Endothelial cell of umbilical vein (primary cell): ENCODE data around the gene KHK. TPM values are rescaled to one million over a fixed set of nuclear protein-coding genes. Genes with fewer than 3 reads are reported as not detected.

Experiments used
- BruUV-seq: library from RNA; stranded (reverse); fragments of 400-500 nt; replicated peaks from 2 replicates; lab custom pipeline; 2021; lab: Mats Ljungman, UMichigan
- CTCF ChIA-PET: fragments of 300-600, 350-600 bp; sonication (Branson Sonifier 250); formaldehyde crosslinking; loops from one replicate; lab custom pipeline; 2021; ENCODE audit warnings: antibody characterized with exemption, inconsistent platforms; lab: Charles Lee
- POLR2A ChIA-PET: fragments of 300-600, 350-600 bp; sonication (Branson Sonifier 250); formaldehyde crosslinking; loops from one replicate; lab custom pipeline; 2021; ENCODE audit warnings: antibody characterized with exemption, inconsistent platforms; lab: Charles Lee
- DNase-seq: peaks from one replicate; pipeline ENCODE4 v3.0.0-alpha.2; 2011; ENCODE audit warnings: low read depth, low spot score
- FAIRE-seq: peaks from 2 replicates; lab custom pipeline; 2011; peaks lifted over from hg19 to GRCh38; lab: Jason Lieb, UNC
- H2AFZ ChIP-seq: 2 replicates; pipeline ENCODE4 v1.6.0; 2012; ENCODE audit warnings: low read depth, low read length, control low read depth, inconsistent platforms
- H3K27ac ChIP-seq: 2 replicates; pipeline ENCODE4 v1.5.1; 2011; ENCODE audit warnings: low read depth, mild to moderate bottlenecking, control low read depth, low read length, moderate library complexity; ENCODE audit not compliant: insufficient read depth
- H3K27me3 ChIP-seq, 2 experiments: 2 replicates each; pipeline versions ENCODE4 v1.6.0 to v1.6.1; 2011; ENCODE audit warnings: low read length in 2 of 2, mixed read lengths in 1 of 2; ENCODE audit not compliant: control insufficient read depth in 2 of 2, insufficient read depth in 2 of 2
- H3K36me3 ChIP-seq, 2 experiments: 2 replicates in 1 of 2; 3 replicates in 1 of 2; pipeline ENCODE4 v1.5.1; 2011; ENCODE audit warnings: low read length in 2 of 2, mild to moderate bottlenecking in 1 of 2, moderate library complexity in 1 of 2; ENCODE audit not compliant: control insufficient read depth in 2 of 2, insufficient read depth in 2 of 2; ENCODE audit errors: extremely low read depth in 1 of 2
- H3K4me1 ChIP-seq: 3 replicates; pipeline ENCODE4 v1.5.1; 2011; ENCODE audit warnings: mild to moderate bottlenecking, low read length; ENCODE audit not compliant: control insufficient read depth, insufficient read depth; ENCODE audit errors: extremely low read depth
- H3K4me2 ChIP-seq: 2 replicates; pipeline ENCODE4 v1.6.1; 2011; ENCODE audit warnings: low read length, control low read depth, mixed read lengths; ENCODE audit not compliant: insufficient read depth
- H3K4me3 ChIP-seq, 3 experiments: fragments of 200-600 bp in 1 of 3; sonication (generic), shearing (Covaris generic) in 1 of 3; replicated peaks in 1 of 3; 2 replicates each; pipeline ENCODE4 v1.5.1; 2011 to 2016; ENCODE audit warnings: control low read depth in 3 of 3, low read length in 3 of 3, mild to moderate bottlenecking in 2 of 3, inconsistent platforms in 1 of 3, low read depth in 1 of 3, moderate library complexity in 1 of 3; ENCODE audit not compliant: insufficient read depth in 1 of 3
- H3K79me2 ChIP-seq: 2 replicates; pipeline ENCODE4 v1.6.0; 2012; ENCODE audit warnings: low read length, inconsistent platforms; ENCODE audit not compliant: control insufficient read depth, insufficient read depth
- H3K9ac ChIP-seq: replicated peaks from 2 replicates; pipeline ENCODE3; 2011; ENCODE audit warnings: low read length, control low read depth; ENCODE audit not compliant: insufficient read depth; ENCODE audit errors: extremely low read depth
- H3K9me1 ChIP-seq: replicated peaks from 3 replicates; pipeline ENCODE4 v1.6.0; 2011; ENCODE audit warnings: mild to moderate bottlenecking, low read length; ENCODE audit not compliant: control insufficient read depth, insufficient read depth; ENCODE audit errors: extremely low read depth
- H3K9me3 ChIP-seq: replicated peaks from 2 replicates; pipeline ENCODE4 v1.5.1; 2012; ENCODE audit warnings: low read length, inconsistent platforms; ENCODE audit not compliant: control insufficient read depth, insufficient read depth
- H4K20me1 ChIP-seq: replicated peaks from 2 replicates; pipeline ENCODE3; 2011; ENCODE audit warnings: mild to moderate bottlenecking, low read length; ENCODE audit not compliant: control insufficient read depth, insufficient read depth; ENCODE audit errors: extremely low read depth
- EZH2 ChIP-seq: IDR thresholded peaks from 2 replicates; pipeline ENCODE4 v1.6.1; 2012; ENCODE audit warnings: borderline replicate concordance, low read depth, mild to moderate bottlenecking, moderate library complexity, low read length, inconsistent platforms; ENCODE audit not compliant: severe bottlenecking
- FOS ChIP-seq: IDR thresholded peaks from 2 replicates; pipeline ENCODE4 v1.6.1; 2011; ENCODE audit warnings: mild to moderate bottlenecking, low read length, moderate library complexity, borderline replicate concordance; ENCODE audit not compliant: insufficient read depth
- GATA2 ChIP-seq: IDR thresholded peaks from 2 replicates; pipeline ENCODE4 v1.7.0; 2011; ENCODE audit warnings: low read depth, mild to moderate bottlenecking, moderate library complexity, mixed read lengths, low read length; ENCODE audit not compliant: insufficient read length, insufficient read depth
- JUN ChIP-seq: IDR thresholded peaks from 2 replicates; pipeline ENCODE4 v1.6.1; 2011; ENCODE audit warnings: borderline replicate concordance, low read depth; ENCODE audit not compliant: insufficient read length, insufficient read depth
- MYC ChIP-seq: IDR thresholded peaks from one replicate; pipeline ENCODE4 v1.6.1; 2011; ENCODE audit warnings: mild to moderate bottlenecking, low read depth, low read length
- POLR2A ChIP-seq: IDR thresholded peaks from 2 replicates; pipeline ENCODE4 v1.6.1; 2012; ENCODE audit warnings: low read depth, mild to moderate bottlenecking, control low read depth, low read length
- POLR2AphosphoS5 ChIP-seq: IDR thresholded peaks from 2 replicates; pipeline ENCODE4 v1.6.1; 2012; ENCODE audit warnings: low read depth, mild to moderate bottlenecking, control low read depth, low read length, moderate library complexity; ENCODE audit not compliant: insufficient read depth
- dilution Hi-C: fragments of 300-500 bp; cut with MboI; formaldehyde crosslinking; loops from one replicate; pipeline ENCODE4 v1.15.0; 2019; ENCODE audit warnings: low sequenced_read_pairs; ENCODE audit not compliant: extremely low pct_ligation_motif_present
- intact Hi-C: fragments of 100-400 bp; cut with micrococcal nuclease; formaldehyde crosslinking; loops from one replicate; pipeline ENCODE4 v1.10.0; 2022
- polyA plus RNA-seq, 4 experiments: library from polyadenylated mRNA; depleted of rRNA in 3 of 4; stranded (reverse) in 3 of 4; unstranded in 1 of 4; fragments of >200 nt; gene quantifications; 2 replicates each; pipeline versions ENCODE4 v1.2.1 to v1.2.3, GENCODE V29; 2011 to 2012; ENCODE audit warnings: missing spikeins in 1 of 4
- total RNA-seq: library from RNA; stranded (reverse); gene quantifications from 2 replicates; pipeline ENCODE4 v1.2.3, GENCODE V29; 2021
- TF ChIP-seq, protein P1 (sequence below): IDR thresholded peaks from 2 replicates; pipeline ENCODE4 v1.6.1; 2011; ENCODE audit not compliant: insufficient read depth, insufficient read length
- TF ChIP-seq, protein P2 (sequence below), 2 donors: IDR thresholded peaks; 1 replicate in 1 of 2; 2 replicates in 1 of 2; pipeline ENCODE4 v1.5.1; 2011; ENCODE audit warnings: low read length in 2 of 2, mild to moderate bottlenecking in 2 of 2, moderate library complexity in 2 of 2, control low read depth in 1 of 2, inconsistent platforms in 1 of 2, low read depth in 1 of 2; ENCODE audit not compliant: insufficient read depth in 1 of 2; ENCODE audit errors: extremely low read depth in 1 of 2

The KHK gene
- total and polyA plus RNA-seq, 2 donors (not counting 3 experiments of a cell fraction or from before 2014, with no cell fraction given): 2.9 to 4.4 TPM

GRCh38 chr2:27123302-27124150 is 37.0 kb downstream of the KHK start, which contains the start of gene ABHD1:
ABHD1 (plus strand) TSS chr2:27123815; CDS start chr2:27123949, 134 bp downstream.
- H3K9me3 ChIP-seq: no peaks in the 10 kb centered on the region
- H3K36me3 ChIP-seq: no peaks in the 10 kb centered on the region
- FAIRE-seq (peak; percentile 62), DNase-seq (peak; percentile 48)
- ChIA-PET CTCF (interaction anchor here (0.6 to 1.8 kb wide), 4 partner anchors 11 to 68 kb away, joined by 3 to 9 read pairs (median 4); partner anchors contain the start of genes KHK and PREB), POLR2A (interaction anchor here (1.5 kb wide), 1 partner anchor 11 kb away, joined by 7 read pairs; the partner anchor contains the start of gene PREB)
- H3K4me1 ChIP-seq: no peaks in the 10 kb centered on the region
- H3K27ac ChIP-seq: no peak within 1 kb of the TSS
- no peaks in the 10 kb centered on the region for H3K9me1 ChIP-seq
- intact Hi-C loops: loop anchor here (1.0 kb wide), 1 partner anchor 11 kb away; the partner anchor contains the start of gene PREB
- no peak within 1 kb of the TSS for H3K9ac ChIP-seq
- peak within 1 kb of the TSS; percentile 56 for H3K4me2 ChIP-seq
- no TSS peak for BruUV-seq
- H2AFZ ChIP-seq: peak within 1 kb of the TSS; percentile 88
- H3K79me2 ChIP-seq: no peaks in the 10 kb centered on the region
- dilution Hi-C loops: no loop called here
- no peaks in the 10 kb centered on the region for H4K20me1 ChIP-seq
- peaks cover 8 to 20% of the 10 kb centered on the region in 2 experiments for H3K27me3 ChIP-seq
- peak within 1 kb of the TSS in 2 of 3 experiments; percentile 16 to 58 for H3K4me3 ChIP-seq
- TF ChIP-seq POLR2A (peak; percentile 31), POLR2AphosphoS5 (no peak)

DNA sequence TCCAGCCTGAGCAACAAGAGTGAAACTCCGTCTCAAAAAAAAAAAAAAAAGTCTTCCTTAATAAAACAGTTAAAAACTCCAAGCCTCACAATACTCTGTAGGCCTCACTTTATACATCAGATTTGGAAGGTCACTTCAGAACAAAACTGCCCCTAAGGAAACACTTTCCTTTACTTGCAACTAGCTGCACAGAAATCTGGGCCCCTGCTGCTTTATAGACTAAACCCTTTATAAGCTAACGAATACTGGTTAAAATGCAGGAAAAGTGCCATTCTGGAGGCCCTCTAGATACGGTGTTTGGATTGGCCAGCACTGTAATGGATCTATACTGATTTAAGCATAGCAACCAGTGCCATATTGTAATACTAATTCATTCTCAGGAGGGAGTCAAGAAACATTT is 38.5 kb downstream of the KHK start:
- H3K9ac ChIP-seq: no peak overlapping the region
- H3K9me3 ChIP-seq: no peaks in the 10 kb centered on the region
- BruUV-seq: no TSS peak
- H3K79me2 ChIP-seq: no peaks in the 10 kb centered on the region
- dilution Hi-C loops (no loop called here), intact Hi-C loops (no loop called here)
- FAIRE-seq (no peak), DNase-seq (no peak)
- no peak overlapping the region for H3K27ac ChIP-seq
- no peak for TF ChIP-seq EZH2
- TF ChIP-seq POLR2AphosphoS5: no peak
- no peak for TF ChIP-seq POLR2A
- TF ChIP-seq, protein P1, sequence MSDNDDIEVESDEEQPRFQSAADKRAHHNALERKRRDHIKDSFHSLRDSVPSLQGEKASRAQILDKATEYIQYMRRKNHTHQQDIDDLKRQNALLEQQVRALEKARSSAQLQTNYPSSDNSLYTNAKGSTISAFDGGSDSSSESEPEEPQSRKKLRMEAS: no peak
- TF ChIP-seq, protein P2, sequence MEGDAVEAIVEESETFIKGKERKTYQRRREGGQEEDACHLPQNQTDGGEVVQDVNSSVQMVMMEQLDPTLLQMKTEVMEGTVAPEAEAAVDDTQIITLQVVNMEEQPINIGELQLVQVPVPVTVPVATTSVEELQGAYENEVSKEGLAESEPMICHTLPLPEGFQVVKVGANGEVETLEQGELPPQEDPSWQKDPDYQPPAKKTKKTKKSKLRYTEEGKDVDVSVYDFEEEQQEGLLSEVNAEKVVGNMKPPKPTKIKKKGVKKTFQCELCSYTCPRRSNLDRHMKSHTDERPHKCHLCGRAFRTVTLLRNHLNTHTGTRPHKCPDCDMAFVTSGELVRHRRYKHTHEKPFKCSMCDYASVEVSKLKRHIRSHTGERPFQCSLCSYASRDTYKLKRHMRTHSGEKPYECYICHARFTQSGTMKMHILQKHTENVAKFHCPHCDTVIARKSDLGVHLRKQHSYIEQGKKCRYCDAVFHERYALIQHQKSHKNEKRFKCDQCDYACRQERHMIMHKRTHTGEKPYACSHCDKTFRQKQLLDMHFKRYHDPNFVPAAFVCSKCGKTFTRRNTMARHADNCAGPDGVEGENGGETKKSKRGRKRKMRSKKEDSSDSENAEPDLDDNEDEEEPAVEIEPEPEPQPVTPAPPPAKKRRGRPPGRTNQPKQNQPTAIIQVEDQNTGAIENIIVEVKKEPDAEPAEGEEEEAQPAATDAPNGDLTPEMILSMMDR (IDR thresholded peaks at IDR 0.05; ENCODE audit: extremely low read depth in 1 of 2, insufficient read depth in 1 of 2, low read depth in 1 of 2, low read length in 2 of 2): no peak
- TF ChIP-seq MYC: no peak
- no peak for TF ChIP-seq FOS
- TF ChIP-seq JUN: no peak
- TF ChIP-seq GATA2: no peak
- peaks cover 8 to 13% of the 10 kb centered on the region in 2 experiments for H3K27me3 ChIP-seq
- H4K20me1 ChIP-seq: no peaks in the 10 kb centered on the region
- no peaks in the 10 kb centered on the region for H3K9me1 ChIP-seq
- no peaks in the 10 kb centered on the region for H3K4me1 ChIP-seq
- H3K4me3 ChIP-seq: no peak overlapping the region
- H2AFZ ChIP-seq: no peak overlapping the region
- H3K4me2 ChIP-seq: no peak overlapping the region
- H3K36me3 ChIP-seq: no peaks in the 10 kb centered on the region
- ChIA-PET CTCF (interaction anchor here (1.1 kb wide), 1 partner anchor 9 kb away, joined by 4 read pairs; no protein-coding TSS in a partner anchor), POLR2A (no interaction called here)
